RPMI7951 (cell line): ENCODE results near the gene TPRN. TPM values are rescaled to one million over a fixed set of nuclear protein-coding genes. Genes with fewer than 3 reads are reported as not detected.

ENCODE experiments used
- DNase-seq: peaks from one replicate; pipeline ENCODE4 v3.0.0-alpha.2; 2012; ENCODE audit warnings: low read depth
- total RNA-seq: library from RNA; depleted of rRNA; stranded (reverse); fragments of >200 nt; shearing (Covaris generic); gene quantifications from 2 replicates; pipeline ENCODE4 v1.2.3, GENCODE V29; 2014; rRNA removed

Gene TPRN
- total RNA-seq, 1 experiment from 2014 or later = 1.1 TPM

- DNase-seq = no peak
Observed at GRCh38 chr9:137143459-137143858, 57.1 kb downstream of the TPRN start.

GRCh38 chr9:137141976-137142936 is 58.3 kb downstream of the TPRN start:
- no peak for DNase-seq

Other genes starting within 250 kb of the TPRN start
- not detected in 2 replicates for gene LCN12, start 248.5 kb downstream of the TPRN start, total RNA-seq
- 0.24 TPM in 1 of 2 replicates, not detected in the other for gene PTGDS, start 223.2 kb downstream of the TPRN start, total RNA-seq
- gene LCNL1, start 217.7 kb downstream of the TPRN start, total RNA-seq = not detected in 2 replicates
- gene PAXX, start 208.3 kb downstream of the TPRN start, total RNA-seq = 24.5 and 50.9 TPM in 2 replicates
- gene CLIC3, start 204.2 kb downstream of the TPRN start, total RNA-seq = 0.68 and 1.7 TPM in 2 replicates
- 4.1 and 10.8 TPM in 2 replicates for gene ABCA2, start 172.5 kb downstream of the TPRN start, total RNA-seq
- not detected in 2 replicates for gene FUT7, start 168.7 kb downstream of the TPRN start, total RNA-seq
- gene NPDC1, start 154.6 kb downstream of the TPRN start, total RNA-seq = 0.60 and 1.6 TPM in 2 replicates
- not detected in 2 replicates for gene ENTPD2, start 146.7 kb downstream of the TPRN start, total RNA-seq
- gene SAPCD2, start 130.2 kb downstream of the TPRN start, total RNA-seq = 15.3 and 21.8 TPM in 2 replicates
- gene UAP1L1, start 123.2 kb downstream of the TPRN start, total RNA-seq = 7.6 and 10.0 TPM in 2 replicates
- gene MAN1B1, start 113.8 kb downstream of the TPRN start, total RNA-seq = 39.2 and 56.9 TPM in 2 replicates
- gene DPP7, start 86.0 kb downstream of the TPRN start, total RNA-seq = 30.8 and 37.5 TPM in 2 replicates
- gene GRIN1, start 61.6 kb downstream of the TPRN start, total RNA-seq = 0.20 TPM in 1 of 2 replicates, not detected in the other
- not detected in 2 replicates for gene LRRC26, start 30.7 kb downstream of the TPRN start, total RNA-seq
- gene TMEM210, start 28.7 kb downstream of the TPRN start, total RNA-seq = not detected in 2 replicates
- 8.1 and 9.8 TPM in 2 replicates for gene ANAPC2, start 12.2 kb downstream of the TPRN start, total RNA-seq
- gene SSNA1, start 12.1 kb downstream of the TPRN start, total RNA-seq = 72.8 and 99.2 TPM in 2 replicates
- 39.1 and 40.0 TPM in 2 replicates for gene TMEM203, start 4.9 kb upstream of the TPRN start, total RNA-seq
- gene NDOR1, start 5.0 kb upstream of the TPRN start, total RNA-seq = 4.6 and 5.4 TPM in 2 replicates
- not detected in 2 replicates for gene RNF208, start 21.5 kb upstream of the TPRN start, total RNA-seq
- gene CYSRT1, start 24.4 kb upstream of the TPRN start, total RNA-seq = 0.36 and 1.1 TPM in 2 replicates
- not detected in 2 replicates for gene RNF224, start 26.8 kb upstream of the TPRN start, total RNA-seq
- gene SLC34A3, start 30.2 kb upstream of the TPRN start, total RNA-seq = not detected in 2 replicates
- 295 and 372 TPM in 2 replicates for gene TUBB4B, start 40.5 kb upstream of the TPRN start, total RNA-seq
- gene STPG3, start 50.5 kb upstream of the TPRN start, total RNA-seq = not detected in 2 replicates
- gene NELFB, start 54.6 kb upstream of the TPRN start, total RNA-seq = 34.2 and 46.8 TPM in 2 replicates
- gene TOR4A, start 77.0 kb upstream of the TPRN start, total RNA-seq = under 0.01 TPM in 2 replicates
- gene NRARP, start 101.5 kb upstream of the TPRN start, total RNA-seq = 0.12 TPM in 1 of 2 replicates, not detected in the other
- 0.24 and 1.3 TPM in 2 replicates for gene EXD3, start 222.4 kb upstream of the TPRN start, total RNA-seq
- gene NOXA1, start 222.7 kb upstream of the TPRN start, total RNA-seq = not detected in 2 replicates
- not detected in 2 replicates for gene ENTPD8, start 240.6 kb upstream of the TPRN start, total RNA-seq